Endothelial cell of umbilical vein (primary cell): ENCODE data around the gene SCAF8. TPM values are rescaled to one million over a fixed set of nuclear protein-coding genes. Genes with fewer than 3 reads are reported as not detected.
"Not testable (repeated sequence)": the region's sequence is repeated elsewhere in the genome, so short reads cannot be mapped to it uniquely, and the experiment has no call there.

ENCODE experiments used
- BruUV-seq: library from RNA; stranded (reverse); fragments of 400-500 nt; replicated peaks from 2 replicates; lab custom pipeline; 2021; lab: Mats Ljungman, UMichigan
- CTCF ChIA-PET: fragments of 300-600, 350-600 bp; sonication (Branson Sonifier 250); formaldehyde crosslinking; loops from one replicate; lab custom pipeline; 2021; ENCODE audit warnings: antibody characterized with exemption, inconsistent platforms; lab: Charles Lee
- POLR2A ChIA-PET: fragments of 300-600, 350-600 bp; sonication (Branson Sonifier 250); formaldehyde crosslinking; loops from one replicate; lab custom pipeline; 2021; ENCODE audit warnings: antibody characterized with exemption, inconsistent platforms; lab: Charles Lee
- DNase-seq: peaks from one replicate; pipeline ENCODE4 v3.0.0-alpha.2; 2011; ENCODE audit warnings: low read depth, low spot score
- FAIRE-seq: peaks from 2 replicates; lab custom pipeline; 2011; peaks lifted over from hg19 to GRCh38; lab: Jason Lieb, UNC
- H2AFZ ChIP-seq: 2 replicates; pipeline ENCODE4 v1.6.0; 2012; ENCODE audit warnings: low read depth, low read length, control low read depth, inconsistent platforms
- H3K27ac ChIP-seq: 2 replicates; pipeline ENCODE4 v1.5.1; 2011; ENCODE audit warnings: low read depth, mild to moderate bottlenecking, control low read depth, low read length, moderate library complexity; ENCODE audit not compliant: insufficient read depth
- H3K27me3 ChIP-seq, 2 experiments: 2 replicates each; pipeline versions ENCODE4 v1.6.0 to v1.6.1; 2011; ENCODE audit warnings: low read length in 2 of 2, mixed read lengths in 1 of 2; ENCODE audit not compliant: control insufficient read depth in 2 of 2, insufficient read depth in 2 of 2
- H3K36me3 ChIP-seq, 2 experiments: 2 replicates in 1 of 2; 3 replicates in 1 of 2; pipeline ENCODE4 v1.5.1; 2011; ENCODE audit warnings: low read length in 2 of 2, mild to moderate bottlenecking in 1 of 2, moderate library complexity in 1 of 2; ENCODE audit not compliant: control insufficient read depth in 2 of 2, insufficient read depth in 2 of 2; ENCODE audit errors: extremely low read depth in 1 of 2
- H3K4me1 ChIP-seq: 3 replicates; pipeline ENCODE4 v1.5.1; 2011; ENCODE audit warnings: mild to moderate bottlenecking, low read length; ENCODE audit not compliant: control insufficient read depth, insufficient read depth; ENCODE audit errors: extremely low read depth
- H3K4me2 ChIP-seq: 2 replicates; pipeline ENCODE4 v1.6.1; 2011; ENCODE audit warnings: low read length, control low read depth, mixed read lengths; ENCODE audit not compliant: insufficient read depth
- H3K4me3 ChIP-seq, 3 experiments: fragments of 200-600 bp in 1 of 3; sonication (generic), shearing (Covaris generic) in 1 of 3; replicated peaks in 1 of 3; 2 replicates each; pipeline ENCODE4 v1.5.1; 2011 to 2016; ENCODE audit warnings: control low read depth in 3 of 3, low read length in 3 of 3, mild to moderate bottlenecking in 2 of 3, inconsistent platforms in 1 of 3, low read depth in 1 of 3, moderate library complexity in 1 of 3; ENCODE audit not compliant: insufficient read depth in 1 of 3
- H3K79me2 ChIP-seq: 2 replicates; pipeline ENCODE4 v1.6.0; 2012; ENCODE audit warnings: low read length, inconsistent platforms; ENCODE audit not compliant: control insufficient read depth, insufficient read depth
- H3K9ac ChIP-seq: replicated peaks from 2 replicates; pipeline ENCODE3; 2011; ENCODE audit warnings: low read length, control low read depth; ENCODE audit not compliant: insufficient read depth; ENCODE audit errors: extremely low read depth
- H3K9me1 ChIP-seq: replicated peaks from 3 replicates; pipeline ENCODE4 v1.6.0; 2011; ENCODE audit warnings: mild to moderate bottlenecking, low read length; ENCODE audit not compliant: control insufficient read depth, insufficient read depth; ENCODE audit errors: extremely low read depth
- H3K9me3 ChIP-seq: replicated peaks from 2 replicates; pipeline ENCODE4 v1.5.1; 2012; ENCODE audit warnings: low read length, inconsistent platforms; ENCODE audit not compliant: control insufficient read depth, insufficient read depth
- H4K20me1 ChIP-seq: replicated peaks from 2 replicates; pipeline ENCODE3; 2011; ENCODE audit warnings: mild to moderate bottlenecking, low read length; ENCODE audit not compliant: control insufficient read depth, insufficient read depth; ENCODE audit errors: extremely low read depth
- CTCF ChIP-seq, 2 donors: IDR thresholded peaks; 1 replicate in 1 of 2; 2 replicates in 1 of 2; pipeline ENCODE4 v1.5.1; 2011; ENCODE audit warnings: low read length in 2 of 2, mild to moderate bottlenecking in 2 of 2, moderate library complexity in 2 of 2, control low read depth in 1 of 2, inconsistent platforms in 1 of 2, low read depth in 1 of 2; ENCODE audit not compliant: insufficient read depth in 1 of 2; ENCODE audit errors: extremely low read depth in 1 of 2
- EZH2 ChIP-seq: IDR thresholded peaks from 2 replicates; pipeline ENCODE4 v1.6.1; 2012; ENCODE audit warnings: borderline replicate concordance, low read depth, mild to moderate bottlenecking, moderate library complexity, low read length, inconsistent platforms; ENCODE audit not compliant: severe bottlenecking
- FOS ChIP-seq: IDR thresholded peaks from 2 replicates; pipeline ENCODE4 v1.6.1; 2011; ENCODE audit warnings: mild to moderate bottlenecking, low read length, moderate library complexity, borderline replicate concordance; ENCODE audit not compliant: insufficient read depth
- GATA2 ChIP-seq: IDR thresholded peaks from 2 replicates; pipeline ENCODE4 v1.7.0; 2011; ENCODE audit warnings: low read depth, mild to moderate bottlenecking, moderate library complexity, mixed read lengths, low read length; ENCODE audit not compliant: insufficient read length, insufficient read depth
- JUN ChIP-seq: IDR thresholded peaks from 2 replicates; pipeline ENCODE4 v1.6.1; 2011; ENCODE audit warnings: borderline replicate concordance, low read depth; ENCODE audit not compliant: insufficient read length, insufficient read depth
- MAX ChIP-seq: IDR thresholded peaks from 2 replicates; pipeline ENCODE4 v1.6.1; 2011; ENCODE audit not compliant: insufficient read depth, insufficient read length
- MYC ChIP-seq: IDR thresholded peaks from one replicate; pipeline ENCODE4 v1.6.1; 2011; ENCODE audit warnings: mild to moderate bottlenecking, low read depth, low read length
- POLR2A ChIP-seq: IDR thresholded peaks from 2 replicates; pipeline ENCODE4 v1.6.1; 2012; ENCODE audit warnings: low read depth, mild to moderate bottlenecking, control low read depth, low read length
- POLR2AphosphoS5 ChIP-seq: IDR thresholded peaks from 2 replicates; pipeline ENCODE4 v1.6.1; 2012; ENCODE audit warnings: low read depth, mild to moderate bottlenecking, control low read depth, low read length, moderate library complexity; ENCODE audit not compliant: insufficient read depth
- dilution Hi-C: fragments of 300-500 bp; cut with MboI; formaldehyde crosslinking; loops from one replicate; pipeline ENCODE4 v1.15.0; 2019; ENCODE audit warnings: low sequenced_read_pairs; ENCODE audit not compliant: extremely low pct_ligation_motif_present
- intact Hi-C: fragments of 100-400 bp; cut with micrococcal nuclease; formaldehyde crosslinking; loops from one replicate; pipeline ENCODE4 v1.10.0; 2022
- polyA plus RNA-seq, 4 experiments: library from polyadenylated mRNA; depleted of rRNA in 3 of 4; stranded (reverse) in 3 of 4; unstranded in 1 of 4; fragments of >200 nt; gene quantifications; 2 replicates each; pipeline versions ENCODE4 v1.2.1 to v1.2.3, GENCODE V29; 2011 to 2012; ENCODE audit warnings: missing spikeins in 1 of 4
- total RNA-seq: library from RNA; stranded (reverse); gene quantifications from 2 replicates; pipeline ENCODE4 v1.2.3, GENCODE V29; 2021

SCAF8 gene
- total and polyA plus RNA-seq, 2 donors (not counting 3 experiments of a cell fraction or from before 2014, with no cell fraction given) = 11.7 to 37.8 TPM

DNA sequence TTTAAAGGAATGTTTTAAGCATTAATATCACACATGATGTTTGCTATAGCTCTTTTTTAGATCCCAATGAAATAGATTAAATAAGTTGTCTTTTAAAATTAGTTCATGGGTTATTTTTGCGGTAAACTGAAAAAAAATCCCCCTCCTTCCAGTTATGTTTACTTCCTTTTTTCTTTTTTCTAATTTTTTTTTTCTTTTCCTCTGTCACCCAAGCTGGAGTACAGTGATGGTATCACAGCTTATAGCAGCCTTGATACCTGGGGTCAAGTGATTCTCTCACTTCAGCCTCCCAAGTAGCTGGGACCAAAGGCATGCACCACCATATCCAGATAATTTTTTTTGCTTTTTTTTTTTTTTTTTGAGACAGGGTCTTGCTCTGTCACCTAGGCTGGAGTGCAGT, 17.8 kb upstream of the SCAF8 start:
- H3K9ac ChIP-seq = no peak overlapping the region
- H3K9me3 ChIP-seq = no peaks in the 10 kb centered on the region
- H3K4me2 ChIP-seq = no peak overlapping the region
- no peak for FAIRE-seq
- H3K27ac ChIP-seq = no peak overlapping the region
- dilution Hi-C loops = no loop called here
- no peak for DNase-seq
- no peaks in the 10 kb centered on the region for H3K27me3 ChIP-seq
- H2AFZ ChIP-seq = no peak overlapping the region
- ChIA-PET CTCF (interaction anchor here (1.0 to 1.5 kb wide), 3 partner anchors 9 to 90 kb away, joined by 3 to 5 read pairs (median 3); no protein-coding TSS in a partner anchor), POLR2A (no interaction called here)
- no peaks in the 10 kb centered on the region for H3K36me3 ChIP-seq
- no TSS peak for BruUV-seq
- no peaks in the 10 kb centered on the region for H3K9me1 ChIP-seq
- H3K79me2 ChIP-seq = no peaks in the 10 kb centered on the region
- no peak overlapping the region for H3K4me3 ChIP-seq
- H4K20me1 ChIP-seq = no peaks in the 10 kb centered on the region
- TF ChIP-seq MYC (no peak), GATA2 (no peak), FOS (no peak), CTCF (IDR thresholded peaks at IDR 0.05; ENCODE audit: extremely low read depth in 1 of 2, insufficient read depth in 1 of 2, low read depth in 1 of 2, low read length in 2 of 2) (no peak), MAX (no peak), JUN (no peak), EZH2 (no peak), POLR2AphosphoS5 (no peak), POLR2A (no peak)
- intact Hi-C loops = no loop called here
- H3K4me1 ChIP-seq = no peaks in the 10 kb centered on the region

DNA sequence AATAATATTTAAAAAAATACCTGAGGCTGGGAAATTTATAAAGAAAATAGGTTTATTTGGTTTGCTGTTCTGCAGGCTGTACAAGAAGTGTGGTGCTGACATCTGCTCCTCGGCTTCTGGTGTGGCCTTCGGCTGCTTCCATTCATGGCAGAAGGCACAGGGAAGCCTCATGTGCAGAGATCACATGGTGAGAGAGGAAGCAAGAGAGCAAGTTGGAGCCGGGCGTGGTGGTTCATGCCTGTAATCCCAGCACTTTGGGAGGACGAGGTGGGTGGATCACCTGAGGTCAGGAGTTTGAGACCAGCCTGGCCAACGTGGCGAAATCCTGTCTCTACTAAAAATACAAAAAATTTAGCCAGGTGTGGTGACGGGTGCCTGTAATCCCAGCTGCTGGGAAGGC, 16.9 kb upstream of the SCAF8 start:
- FAIRE-seq, H3K9ac ChIP-seq: not testable (repeated sequence)

More for the DNA sequence above, 16.9 kb upstream of the SCAF8 start:
- intact Hi-C loops, DNase-seq, H3K4me2 ChIP-seq, H4K20me1 ChIP-seq, H3K9me3 ChIP-seq, H3K9me1 ChIP-seq, dilution Hi-C loops, H3K4me3 ChIP-seq, POLR2A ChIA-PET, H3K36me3 ChIP-seq, H3K4me1 ChIP-seq, H3K27me3 ChIP-seq, H3K27ac ChIP-seq, BruUV-seq, H3K79me2 ChIP-seq, CTCF ChIA-PET, H2AFZ ChIP-seq: not testable (repeated sequence)
